Measurements from ENCODE around the gene METRNL.

METRNL gene

DNA sequence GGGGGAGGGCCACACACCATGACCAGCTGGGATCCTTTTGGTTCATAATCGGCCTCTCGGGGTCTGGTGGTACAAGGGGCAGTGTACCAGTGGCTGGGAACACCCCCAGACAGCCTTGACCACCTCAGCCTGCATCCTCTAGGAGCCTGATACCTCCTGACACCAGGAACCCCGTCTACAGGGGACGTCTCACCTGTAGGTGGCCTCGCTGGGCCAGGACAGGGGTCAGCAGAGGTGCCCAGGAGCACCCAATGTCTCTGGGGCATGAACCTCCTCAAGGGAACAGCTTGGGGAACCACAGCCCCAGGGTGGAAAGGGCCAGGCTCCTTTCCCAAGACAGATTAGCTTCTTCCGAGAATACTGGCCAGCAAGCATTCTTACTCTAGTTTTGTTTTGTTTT lies 2.5 kb upstream of the METRNL start:
- Histone ChIP-seq H3K4me2 (ENCODE audit: low read length) (peak overlapping the region; percentile 9), H3K27ac (no peak overlapping the region), H3K79me2 (no peaks in the 10 kb centered on the region), H3K36me3 (ENCODE audit: control insufficient read depth, insufficient read depth, low read length) (no peaks in the 10 kb centered on the region), H3K9ac (no peak overlapping the region), H3K4me1 (peaks cover 16% of the 10 kb centered on the region), H3K4me3 (ENCODE audit: low read depth, low read length) (no peak overlapping the region), H3K27me3 (ENCODE audit: control insufficient read depth, insufficient read depth, low read length) (no peaks in the 10 kb centered on the region), H3K9me3 (ENCODE audit: control insufficient read depth, low read length) (no peaks in the 10 kb centered on the region), H2AFZ (no peak overlapping the region)
- TF ChIP-seq, protein P1, sequence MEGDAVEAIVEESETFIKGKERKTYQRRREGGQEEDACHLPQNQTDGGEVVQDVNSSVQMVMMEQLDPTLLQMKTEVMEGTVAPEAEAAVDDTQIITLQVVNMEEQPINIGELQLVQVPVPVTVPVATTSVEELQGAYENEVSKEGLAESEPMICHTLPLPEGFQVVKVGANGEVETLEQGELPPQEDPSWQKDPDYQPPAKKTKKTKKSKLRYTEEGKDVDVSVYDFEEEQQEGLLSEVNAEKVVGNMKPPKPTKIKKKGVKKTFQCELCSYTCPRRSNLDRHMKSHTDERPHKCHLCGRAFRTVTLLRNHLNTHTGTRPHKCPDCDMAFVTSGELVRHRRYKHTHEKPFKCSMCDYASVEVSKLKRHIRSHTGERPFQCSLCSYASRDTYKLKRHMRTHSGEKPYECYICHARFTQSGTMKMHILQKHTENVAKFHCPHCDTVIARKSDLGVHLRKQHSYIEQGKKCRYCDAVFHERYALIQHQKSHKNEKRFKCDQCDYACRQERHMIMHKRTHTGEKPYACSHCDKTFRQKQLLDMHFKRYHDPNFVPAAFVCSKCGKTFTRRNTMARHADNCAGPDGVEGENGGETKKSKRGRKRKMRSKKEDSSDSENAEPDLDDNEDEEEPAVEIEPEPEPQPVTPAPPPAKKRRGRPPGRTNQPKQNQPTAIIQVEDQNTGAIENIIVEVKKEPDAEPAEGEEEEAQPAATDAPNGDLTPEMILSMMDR (IDR thresholded peaks at IDR 0.05): peak; percentile 23

DNA sequence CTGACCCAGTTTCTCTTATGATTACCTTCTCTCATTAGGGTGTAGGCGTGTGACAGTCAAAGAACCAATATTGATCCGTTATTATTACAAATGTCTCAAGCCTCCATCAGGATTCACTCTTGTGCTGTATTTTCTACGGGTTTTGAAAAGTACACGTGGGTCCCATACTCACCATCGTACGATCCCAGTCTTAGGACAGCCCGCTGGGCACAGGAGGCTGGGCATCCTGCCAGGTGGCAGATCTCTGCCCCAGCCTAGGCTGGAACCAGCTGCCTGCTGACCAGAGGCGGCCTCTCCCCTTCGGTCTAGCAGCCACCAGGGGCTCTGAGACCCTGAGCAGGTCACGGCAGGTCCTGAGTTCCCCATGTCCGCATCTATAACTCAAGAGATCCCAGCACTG lies 2.0 kb upstream of the METRNL start:
- Histone ChIP-seq H3K27me3 (ENCODE audit: control insufficient read depth, insufficient read depth, low read length) (no peaks in the 10 kb centered on the region), H3K4me2 (ENCODE audit: low read length) (peak overlapping the region; percentile 9), H3K79me2 (no peaks in the 10 kb centered on the region), H2AFZ (no peak overlapping the region), H3K27ac (no peak overlapping the region), H3K4me3 (ENCODE audit: low read depth, low read length) (no peak overlapping the region), H3K4me1 (peaks cover 21% of the 10 kb centered on the region), H3K9ac (no peak overlapping the region), H3K36me3 (ENCODE audit: control insufficient read depth, insufficient read depth, low read length) (no peaks in the 10 kb centered on the region), H3K9me3 (ENCODE audit: control insufficient read depth, low read length) (no peaks in the 10 kb centered on the region)
- TF ChIP-seq, protein P1 (IDR thresholded peaks at IDR 0.05): no peak

DNA sequence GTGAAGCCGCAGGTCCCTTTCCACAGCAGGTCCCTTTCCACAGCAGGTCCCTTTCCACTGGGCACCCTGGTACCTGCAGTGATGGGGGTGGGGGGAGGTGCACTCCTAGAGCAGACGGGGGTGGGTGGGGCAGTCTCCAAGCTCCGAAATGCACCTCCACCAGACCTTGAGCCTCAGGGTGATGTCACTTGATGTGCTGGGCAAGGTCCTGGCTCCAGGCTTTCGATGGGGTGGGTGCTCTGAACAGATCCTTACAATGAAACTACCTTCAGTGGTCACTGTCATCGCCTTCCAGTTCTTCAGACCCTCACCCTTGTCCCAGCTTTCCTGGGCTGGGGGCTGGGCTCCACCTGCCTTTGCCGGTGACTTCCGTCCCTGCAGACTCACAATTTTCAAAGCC lies 1.5 kb upstream of the METRNL start:
- peaks cover 25% of the 10 kb centered on the region for H3K4me1 ChIP-seq
- peak overlapping the region; percentile 90 for H3K4me2 ChIP-seq (ENCODE audit: low read length)
- H3K9me3 ChIP-seq (ENCODE audit: control insufficient read depth, low read length): no peaks in the 10 kb centered on the region
- TF ChIP-seq, protein P1 (IDR thresholded peaks at IDR 0.05): no peak
- H3K36me3 ChIP-seq (ENCODE audit: control insufficient read depth, insufficient read depth, low read length): no peaks in the 10 kb centered on the region
- H3K27me3 ChIP-seq (ENCODE audit: control insufficient read depth, insufficient read depth, low read length): no peaks in the 10 kb centered on the region
- H3K79me2 ChIP-seq: peaks cover 2% of the 10 kb centered on the region
- H3K9ac ChIP-seq: no peak overlapping the region
- no peak overlapping the region for H3K27ac ChIP-seq
- H2AFZ ChIP-seq: peak overlapping the region; percentile 78
- H3K4me3 ChIP-seq (ENCODE audit: low read depth, low read length): peak overlapping the region; percentile 54

DNA sequence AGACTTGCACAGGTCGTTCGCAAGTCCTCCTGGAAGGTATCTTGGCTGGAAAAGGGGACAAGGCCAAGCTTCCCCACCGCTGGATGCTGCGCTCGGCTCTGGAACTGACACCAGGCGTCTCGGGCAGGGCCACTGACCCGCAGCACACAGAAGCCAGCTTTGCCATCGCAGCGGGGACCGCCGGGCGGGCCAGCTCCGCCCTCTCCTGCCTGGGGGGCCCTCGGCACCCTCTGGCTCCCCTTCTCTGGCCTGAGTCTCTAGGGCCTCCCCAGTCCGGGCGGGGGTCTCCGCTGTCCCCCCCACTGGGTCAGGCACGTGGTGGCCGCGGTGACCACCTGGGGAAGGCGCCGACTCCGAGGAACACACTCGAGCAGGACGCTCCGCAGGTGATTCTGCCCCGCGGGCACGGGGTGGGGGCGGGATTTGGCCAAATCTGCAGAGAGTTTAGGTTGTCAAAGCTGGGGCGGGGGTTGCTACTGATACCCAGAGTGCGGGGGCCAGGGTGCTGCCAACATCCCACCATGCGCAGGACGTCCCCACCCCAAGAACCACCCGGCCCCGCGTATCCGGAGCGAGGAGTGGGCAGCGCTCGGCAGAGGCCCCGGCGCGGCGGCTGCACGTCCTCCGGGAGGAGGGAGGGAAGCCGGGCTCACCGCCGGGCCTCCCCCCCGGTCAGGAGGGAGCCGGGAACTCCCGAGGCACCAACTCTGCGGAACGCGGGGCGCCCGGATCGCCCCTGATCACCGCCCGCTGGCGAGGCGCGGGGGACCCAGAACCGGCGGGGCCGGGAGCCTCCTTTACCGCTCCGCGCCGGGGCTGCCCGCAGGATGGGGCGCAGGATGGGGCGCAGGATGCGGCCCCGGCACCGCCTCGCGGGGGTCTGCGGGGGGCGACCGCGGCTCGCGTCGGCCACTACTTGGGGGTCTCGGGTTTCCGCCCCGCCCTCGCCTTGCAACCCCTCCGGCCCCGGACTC lies 744 bp upstream of the METRNL start:
- Histone ChIP-seq H3K36me3 (ENCODE audit: control insufficient read depth, insufficient read depth, low read length) (no peaks in the 10 kb centered on the region), H3K4me3 (ENCODE audit: low read depth, low read length) (peak overlapping the region; percentile 54), H3K79me2 (peaks cover 8% of the 10 kb centered on the region), H3K4me1 (peaks cover 32% of the 10 kb centered on the region), H3K9ac (no peak overlapping the region), H2AFZ (peak overlapping the region; percentile 78), H3K27me3 (ENCODE audit: control insufficient read depth, insufficient read depth, low read length) (no peaks in the 10 kb centered on the region), H3K9me3 (ENCODE audit: control insufficient read depth, low read length) (no peaks in the 10 kb centered on the region), H3K4me2 (ENCODE audit: low read length) (peak overlapping the region; percentile 90), H3K27ac (no peak overlapping the region)
- TF ChIP-seq, protein P1 (IDR thresholded peaks at IDR 0.05): no peak
